HL-60 (cell line): ENCODE data around the gene CTAGE9.

Experiments
- CTCF ChIP-seq: IDR thresholded peaks from one replicate; pipeline ENCODE4 v1.5.1; 2011; ENCODE audit warnings: low read length, control low read depth, inconsistent platforms; ENCODE audit not compliant: insufficient read depth
- POLR2AphosphoS5 ChIP-seq: IDR thresholded peaks from 2 replicates; pipeline ENCODE4 v1.6.1; 2012; ENCODE audit warnings: low read depth
- REST ChIP-seq: IDR thresholded peaks from 2 replicates; pipeline ENCODE4 v1.6.1; 2012; ENCODE audit warnings: low read depth; ENCODE audit not compliant: insufficient replicate concordance

GRCh38 chr6:131685266-131685780 is 25.5 kb downstream of the CTAGE9 start:
- no peak for TF ChIP-seq CTCF
- TF ChIP-seq POLR2AphosphoS5: no peak
- no peak for TF ChIP-seq REST
